ENCODE measurements around the gene HPS4.

The HPS4 gene

GRCh38 chr22:26453216-26453615 is 30.4 kb downstream of the HPS4 start:
- Histone ChIP-seq H3K4me3 (ENCODE audit: control insufficient read depth in 1 of 7, extremely low read depth in 1 of 7, insufficient read depth in 4 of 7, low read depth in 2 of 7, low read length in 6 of 7) (no peak overlapping the region), H3K27me3 (replicated peaks in 2 of 5; ENCODE audit: control insufficient read depth in 4 of 5, insufficient read depth in 5 of 5, low read length in 4 of 5) (no peaks in the 10 kb centered on the region), H3K4me1 (ENCODE audit: control extremely low read depth in 1 of 4, control insufficient read depth in 4 of 4, insufficient read depth in 4 of 4, low read length in 3 of 4) (no peaks in the 10 kb centered on the region), H3K27ac (ENCODE audit: insufficient read depth in 1 of 2, low read depth in 1 of 2, low read length in 2 of 2, poor library complexity in 1 of 2, severe bottlenecking in 2 of 2) (no peak overlapping the region), H3K36me3 (ENCODE audit: control insufficient read depth in 4 of 4, insufficient read depth in 4 of 4, low read length in 3 of 4) (peaks cover 0 to 68% (median 56%) of the 10 kb centered on the region in 4 experiments), H3K9me3 (ENCODE audit: control extremely low read depth in 1 of 5, control insufficient read depth in 4 of 5, insufficient read depth in 2 of 5, low read depth in 1 of 5, low read length in 4 of 5) (no peaks in the 10 kb centered on the region)
- ChIA-PET CTCF (interaction anchor here (1.5 to 2.2 kb wide), 3 partner anchors 8 to 91 kb away, joined by 3 to 10 read pairs (median 8); no protein-coding TSS in a partner anchor), POLR2A (interaction anchor here (0.6 kb wide), 1 partner anchor 81 kb away, joined by 3 read pairs; no protein-coding TSS in a partner anchor)
- no peak for DNase-seq
- WGBS (ENCODE audit: insufficient coverage) = 97% methylated on average over 6 of the region's 9 CpGs

- CTCF ChIA-PET = interaction anchor here (0.9 to 2.2 kb wide), 6 partner anchors 9 to 90 kb away, joined by 3 to 10 read pairs (median 6); no protein-coding TSS in a partner anchor
- Histone ChIP-seq H3K4me3 (ENCODE audit: control insufficient read depth in 1 of 7, extremely low read depth in 1 of 7, insufficient read depth in 4 of 7, low read depth in 2 of 7, low read length in 6 of 7) (no peak overlapping the region), H3K4me1 (ENCODE audit: control extremely low read depth in 1 of 4, control insufficient read depth in 4 of 4, insufficient read depth in 4 of 4, low read length in 3 of 4) (no peaks in the 10 kb centered on the region), H3K9me3 (ENCODE audit: control extremely low read depth in 1 of 5, control insufficient read depth in 4 of 5, insufficient read depth in 2 of 5, low read depth in 1 of 5, low read length in 4 of 5) (no peaks in the 10 kb centered on the region), H3K27ac (ENCODE audit: insufficient read depth in 1 of 2, low read depth in 1 of 2, low read length in 2 of 2, poor library complexity in 1 of 2, severe bottlenecking in 2 of 2) (no peak overlapping the region), H3K27me3 (replicated peaks in 2 of 5; ENCODE audit: control insufficient read depth in 4 of 5, insufficient read depth in 5 of 5, low read length in 4 of 5) (no peaks in the 10 kb centered on the region), H3K36me3 (ENCODE audit: control insufficient read depth in 4 of 4, insufficient read depth in 4 of 4, low read length in 3 of 4) (peaks cover 0 to 60% (median 48%) of the 10 kb centered on the region in 4 experiments)
- WGBS (ENCODE audit: insufficient coverage) = 97% methylated on average over 20 of the region's 23 CpGs
- POLR2A ChIA-PET = no interaction called here
- no peak for DNase-seq
Observed at GRCh38 chr22:26452236-26453016, 31.2 kb downstream of the HPS4 start.

GRCh38 chr22:26450453-26451185 is 33.0 kb downstream of the HPS4 start:
- Histone ChIP-seq H3K9me3 (ENCODE audit: control extremely low read depth in 1 of 5, control insufficient read depth in 4 of 5, insufficient read depth in 2 of 5, low read depth in 1 of 5, low read length in 4 of 5) (no peaks in the 10 kb centered on the region), H3K27me3 (replicated peaks in 2 of 5; ENCODE audit: control insufficient read depth in 4 of 5, insufficient read depth in 5 of 5, low read length in 4 of 5) (no peaks in the 10 kb centered on the region), H3K4me1 (ENCODE audit: control extremely low read depth in 1 of 4, control insufficient read depth in 4 of 4, insufficient read depth in 4 of 4, low read length in 3 of 4) (no peaks in the 10 kb centered on the region), H3K27ac (ENCODE audit: insufficient read depth in 1 of 2, low read depth in 1 of 2, low read length in 2 of 2, poor library complexity in 1 of 2, severe bottlenecking in 2 of 2) (no peak overlapping the region), H3K36me3 (ENCODE audit: control insufficient read depth in 4 of 4, insufficient read depth in 4 of 4, low read length in 3 of 4) (peaks cover 0 to 49% (median 39%) of the 10 kb centered on the region in 4 experiments), H3K4me3 (ENCODE audit: control insufficient read depth in 1 of 7, extremely low read depth in 1 of 7, insufficient read depth in 4 of 7, low read depth in 2 of 7, low read length in 6 of 7) (no peak overlapping the region)
- CTCF ChIA-PET = interaction anchor here (1.2 kb wide), 1 partner anchor 10 kb away, joined by 10 read pairs; no protein-coding TSS in a partner anchor
- POLR2A ChIA-PET = no interaction called here
- 89% methylated on average over 7 of the region's 9 CpGs for WGBS (ENCODE audit: insufficient coverage)
- DNase-seq = no peak

- WGBS (ENCODE audit: insufficient coverage) = 91% methylated on average over 3 of the region's 6 CpGs
- POLR2A ChIA-PET = no interaction called here
- H3K4me1 ChIP-seq (ENCODE audit: control extremely low read depth in 1 of 4, control insufficient read depth in 4 of 4, insufficient read depth in 4 of 4, low read length in 3 of 4) = no peaks in the 10 kb centered on the region
- peaks cover 0 to 45% (median 35%) of the 10 kb centered on the region in 4 experiments for H3K36me3 ChIP-seq (ENCODE audit: control insufficient read depth in 4 of 4, insufficient read depth in 4 of 4, low read length in 3 of 4)
- H3K9me3 ChIP-seq (ENCODE audit: control extremely low read depth in 1 of 5, control insufficient read depth in 4 of 5, insufficient read depth in 2 of 5, low read depth in 1 of 5, low read length in 4 of 5) = no peaks in the 10 kb centered on the region
- CTCF ChIA-PET = interaction anchor here (0.9 to 2.4 kb wide), 7 partner anchors 12 to 232 kb away, joined by 3 to 14 read pairs (median 5); no protein-coding TSS in a partner anchor
- no peak for DNase-seq
- H3K27me3 ChIP-seq (replicated peaks in 2 of 5; ENCODE audit: control insufficient read depth in 4 of 5, insufficient read depth in 5 of 5, low read length in 4 of 5) = no peaks in the 10 kb centered on the region
- no peak overlapping the region for H3K27ac ChIP-seq (ENCODE audit: insufficient read depth in 1 of 2, low read depth in 1 of 2, low read length in 2 of 2, poor library complexity in 1 of 2, severe bottlenecking in 2 of 2)
- no peak overlapping the region for H3K4me3 ChIP-seq (ENCODE audit: control insufficient read depth in 1 of 7, extremely low read depth in 1 of 7, insufficient read depth in 4 of 7, low read depth in 2 of 7, low read length in 6 of 7)
Observed at GRCh38 chr22:26448941-26449340, 34.6 kb downstream of the HPS4 start.

GRCh38 chr22:26448334-26448733 is 35.2 kb downstream of the HPS4 start:
- Histone ChIP-seq H3K9me3 (ENCODE audit: control extremely low read depth in 1 of 5, control insufficient read depth in 4 of 5, insufficient read depth in 2 of 5, low read depth in 1 of 5, low read length in 4 of 5) (no peaks in the 10 kb centered on the region), H3K27me3 (replicated peaks in 2 of 5; ENCODE audit: control insufficient read depth in 4 of 5, insufficient read depth in 5 of 5, low read length in 4 of 5) (no peaks in the 10 kb centered on the region), H3K36me3 (ENCODE audit: control insufficient read depth in 4 of 4, insufficient read depth in 4 of 4, low read length in 3 of 4) (peaks cover 0 to 39% (median 30%) of the 10 kb centered on the region in 4 experiments), H3K4me3 (ENCODE audit: control insufficient read depth in 1 of 7, extremely low read depth in 1 of 7, insufficient read depth in 4 of 7, low read depth in 2 of 7, low read length in 6 of 7) (no peak overlapping the region), H3K27ac (ENCODE audit: insufficient read depth in 1 of 2, low read depth in 1 of 2, low read length in 2 of 2, poor library complexity in 1 of 2, severe bottlenecking in 2 of 2) (no peak overlapping the region), H3K4me1 (ENCODE audit: control extremely low read depth in 1 of 4, control insufficient read depth in 4 of 4, insufficient read depth in 4 of 4, low read length in 3 of 4) (no peaks in the 10 kb centered on the region)
- 82% methylated on average over 5 of the region's 5 CpGs for WGBS (ENCODE audit: insufficient coverage)
- DNase-seq = no peak
- ChIA-PET POLR2A (no interaction called here), CTCF (interaction anchor here (1.1 to 2.4 kb wide), 6 partner anchors 12 to 81 kb away, joined by 3 to 14 read pairs (median 5); no protein-coding TSS in a partner anchor)

DNA sequence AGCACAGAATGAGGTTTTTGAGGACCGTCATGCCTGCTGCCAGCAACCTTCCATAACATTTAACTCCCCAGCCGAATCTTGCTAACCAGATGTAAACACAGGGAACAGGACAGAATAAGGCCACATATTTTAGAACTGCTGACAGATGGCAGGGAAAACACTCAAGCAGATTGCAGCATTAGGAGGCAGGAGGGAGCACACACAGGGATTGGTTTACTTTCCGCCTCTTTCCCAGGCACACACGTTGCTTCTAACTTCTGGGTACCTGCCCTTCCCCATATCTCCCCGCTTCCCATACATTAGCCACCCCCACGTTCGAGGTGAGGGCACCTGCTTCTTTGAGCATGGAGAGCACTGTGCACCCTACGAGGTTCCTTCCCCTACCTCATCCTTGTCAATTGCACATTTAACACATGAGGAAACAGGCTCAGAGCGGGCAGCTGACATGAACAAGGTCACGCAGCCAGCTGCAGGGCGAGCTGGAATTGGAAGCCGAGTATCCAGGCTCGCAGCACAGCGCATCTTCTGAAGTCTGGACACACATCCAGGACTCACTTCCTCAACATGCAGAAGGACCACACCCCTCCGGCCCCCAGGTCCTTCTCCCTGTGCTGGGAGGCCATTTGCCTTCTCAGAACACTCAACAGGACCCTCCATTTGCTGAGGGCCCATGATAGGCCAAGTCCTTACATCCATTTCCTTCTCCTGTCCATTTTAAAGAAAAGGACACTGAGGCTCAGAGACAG is 35.8 kb downstream of the HPS4 start:
- ChIA-PET POLR2A (no interaction called here), CTCF (interaction anchor here (1.2 to 2.4 kb wide), 4 partner anchors 13 to 80 kb away, joined by 3 to 14 read pairs (median 7); no protein-coding TSS in a partner anchor)
- WGBS (ENCODE audit: insufficient coverage) = 87% methylated on average over 11 of the region's 15 CpGs
- Histone ChIP-seq H3K9me3 (ENCODE audit: control extremely low read depth in 1 of 5, control insufficient read depth in 4 of 5, insufficient read depth in 2 of 5, low read depth in 1 of 5, low read length in 4 of 5) (no peaks in the 10 kb centered on the region), H3K4me1 (ENCODE audit: control extremely low read depth in 1 of 4, control insufficient read depth in 4 of 4, insufficient read depth in 4 of 4, low read length in 3 of 4) (no peaks in the 10 kb centered on the region), H3K36me3 (ENCODE audit: control insufficient read depth in 4 of 4, insufficient read depth in 4 of 4, low read length in 3 of 4) (peaks cover 0 to 33% (median 25%) of the 10 kb centered on the region in 4 experiments), H3K4me3 (ENCODE audit: control insufficient read depth in 1 of 7, extremely low read depth in 1 of 7, insufficient read depth in 4 of 7, low read depth in 2 of 7, low read length in 6 of 7) (no peak overlapping the region), H3K27me3 (replicated peaks in 2 of 5; ENCODE audit: control insufficient read depth in 4 of 5, insufficient read depth in 5 of 5, low read length in 4 of 5) (no peaks in the 10 kb centered on the region), H3K27ac (ENCODE audit: insufficient read depth in 1 of 2, low read depth in 1 of 2, low read length in 2 of 2, poor library complexity in 1 of 2, severe bottlenecking in 2 of 2) (no peak overlapping the region)
- no peak for DNase-seq

Data from common myeloid progenitor, CD34-positive (primary cell).